ENCODE results near the gene SIK2.
"Not testable (repeated sequence)": the region's sequence is repeated elsewhere in the genome, so short reads cannot be mapped to it uniquely, and the experiment has no call there.

SIK2 gene

GRCh38 chr11:111698852-111699559, 96.8 kb downstream of the SIK2 start:
- DNase-seq (ENCODE audit: low spot score): no peak

- no peak for DNase-seq (ENCODE audit: low spot score)
These were observed 97.4 kb downstream of the SIK2 start for GRCh38 chr11:111699579-111700156.

GRCh38 chr11:111700162-111700561, 97.9 kb downstream of the SIK2 start:
- DNase-seq (ENCODE audit: low spot score): no peak

GRCh38 chr11:111702623-111703022, 100.4 kb downstream of the SIK2 start:
- no peak for DNase-seq (ENCODE audit: low spot score)

GRCh38 chr11:111703576-111703975, 101.3 kb downstream of the SIK2 start:
- DNase-seq (ENCODE audit: low spot score): no peak

- DNase-seq (ENCODE audit: low spot score): no peak
These were observed 104.9 kb downstream of the SIK2 start for GRCh38 chr11:111707039-111707690.

- DNase-seq (ENCODE audit: low spot score): no peak
These were observed 105.4 kb downstream of the SIK2 start for GRCh38 chr11:111707691-111708067.

- no peak for DNase-seq (ENCODE audit: low spot score)
These were observed 112.3 kb downstream of the SIK2 start for GRCh38 chr11:111714522-111714921.

GRCh38 chr11:111715142-111715816, 113.0 kb downstream of the SIK2 start:
- no peak for DNase-seq (ENCODE audit: low spot score)

- DNase-seq (ENCODE audit: low spot score): not testable (repeated sequence)
These were observed 115.4 kb downstream of the SIK2 start for GRCh38 chr11:111717660-111718059.

- DNase-seq (ENCODE audit: low spot score): no peak
These were observed 116.2 kb downstream of the SIK2 start for GRCh38 chr11:111718436-111718835.

GRCh38 chr11:111718859-111719258, 116.6 kb downstream of the SIK2 start:
- DNase-seq (ENCODE audit: low spot score): no peak

GRCh38 chr11:111719379-111719778, 117.1 kb downstream of the SIK2 start:
- DNase-seq (ENCODE audit: low spot score): no peak

GRCh38 chr11:111720801-111721494, 118.7 kb downstream of the SIK2 start:
- DNase-seq (ENCODE audit: low spot score): no peak

GRCh38 chr11:111722501-111722900, 120.3 kb downstream of the SIK2 start:
- DNase-seq (ENCODE audit: low spot score): no peak

GRCh38 chr11:111723595-111723994, 121.3 kb downstream of the SIK2 start:
- DNase-seq (ENCODE audit: low spot score): no peak

GRCh38 chr11:111724615-111725129, 122.4 kb downstream of the SIK2 start:
- no peak for DNase-seq (ENCODE audit: low spot score)

GRCh38 chr11:111725621-111726020, 123.4 kb downstream of the SIK2 start:
- no peak for DNase-seq (ENCODE audit: low spot score)

GRCh38 chr11:111726301-111726713, 124.1 kb downstream of the SIK2 start:
- DNase-seq (ENCODE audit: low spot score): no peak

- no peak for DNase-seq (ENCODE audit: low spot score)
These were observed 125.2 kb downstream of the SIK2 start for GRCh38 chr11:111727431-111727830.

GRCh38 chr11:111729071-111729830, 127.0 kb downstream of the SIK2 start:
- no peak for DNase-seq (ENCODE audit: low spot score)

All from iPS-NIHi11 (cell line).